ENCODE data around the gene OR11G2.
A peak's percentile ranks its signal among the peaks of the same experiment; 100 is the strongest.

GRCh38 chr14:20143911-20144310 lies 46.8 kb upstream of the OR11G2 start:
- TF ChIP-seq, protein P1, sequence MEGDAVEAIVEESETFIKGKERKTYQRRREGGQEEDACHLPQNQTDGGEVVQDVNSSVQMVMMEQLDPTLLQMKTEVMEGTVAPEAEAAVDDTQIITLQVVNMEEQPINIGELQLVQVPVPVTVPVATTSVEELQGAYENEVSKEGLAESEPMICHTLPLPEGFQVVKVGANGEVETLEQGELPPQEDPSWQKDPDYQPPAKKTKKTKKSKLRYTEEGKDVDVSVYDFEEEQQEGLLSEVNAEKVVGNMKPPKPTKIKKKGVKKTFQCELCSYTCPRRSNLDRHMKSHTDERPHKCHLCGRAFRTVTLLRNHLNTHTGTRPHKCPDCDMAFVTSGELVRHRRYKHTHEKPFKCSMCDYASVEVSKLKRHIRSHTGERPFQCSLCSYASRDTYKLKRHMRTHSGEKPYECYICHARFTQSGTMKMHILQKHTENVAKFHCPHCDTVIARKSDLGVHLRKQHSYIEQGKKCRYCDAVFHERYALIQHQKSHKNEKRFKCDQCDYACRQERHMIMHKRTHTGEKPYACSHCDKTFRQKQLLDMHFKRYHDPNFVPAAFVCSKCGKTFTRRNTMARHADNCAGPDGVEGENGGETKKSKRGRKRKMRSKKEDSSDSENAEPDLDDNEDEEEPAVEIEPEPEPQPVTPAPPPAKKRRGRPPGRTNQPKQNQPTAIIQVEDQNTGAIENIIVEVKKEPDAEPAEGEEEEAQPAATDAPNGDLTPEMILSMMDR (IDR thresholded peaks at IDR 0.05) = peak; percentile 29
- TF ChIP-seq RFX5 (IDR thresholded peaks at IDR 0.05; ENCODE audit: low read length) (no peak), GABPA (IDR thresholded peaks at IDR 0.05; ENCODE audit: low read depth) (no peak), RAD21 (IDR thresholded peaks at IDR 0.05; ENCODE audit: low read length) (no peak), FOSL2 (IDR thresholded peaks at IDR 0.05; ENCODE audit: borderline replicate concordance, low read depth) (no peak), NRF1 (IDR thresholded peaks at IDR 0.05; ENCODE audit: low read depth, low read length) (no peak), TAF1 (IDR thresholded peaks at IDR 0.05; ENCODE audit: borderline replicate concordance, low read depth, low read length) (no peak), REST (IDR thresholded peaks at IDR 0.05; ENCODE audit: low read depth, low read length) (no peak), USF2 (IDR thresholded peaks at IDR 0.05; ENCODE audit: borderline replicate concordance, low read depth, low read length) (no peak), EZH2phosphoT487 (IDR thresholded peaks at IDR 0.05; ENCODE audit: borderline replicate concordance, low read depth) (no peak), POLR2AphosphoS5 (IDR thresholded peaks at IDR 0.05; ENCODE audit: low read depth, low read length) (no peak), EP300 (IDR thresholded peaks at IDR 0.05; ENCODE audit: borderline replicate concordance in 1 of 2, low read depth in 1 of 2, low read length in 1 of 2) (no peak)
- TF ChIP-seq, protein P2, sequence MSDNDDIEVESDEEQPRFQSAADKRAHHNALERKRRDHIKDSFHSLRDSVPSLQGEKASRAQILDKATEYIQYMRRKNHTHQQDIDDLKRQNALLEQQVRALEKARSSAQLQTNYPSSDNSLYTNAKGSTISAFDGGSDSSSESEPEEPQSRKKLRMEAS (IDR thresholded peaks at IDR 0.05; ENCODE audit: low read depth) = no peak

Measured in SK-N-SH (cell line).